T-helper 2 cell treated with Interferon-gamma antibody and Interleukin-4, amounts not matched to agents 100 ng/mL and 5 ng/mL, for 36 hours (primary cell): Measurements from ENCODE around the gene TSG101. TPM values are rescaled to one million over a fixed set of nuclear protein-coding genes. Genes with fewer than 3 reads are reported as not detected.

Source experiments
- intact Hi-C: fragments of 100-400 bp; cut with micrococcal nuclease; formaldehyde crosslinking; loops from one replicate; pipeline ENCODE4 v1.15.1; 2023
- total RNA-seq: library from RNA; stranded (reverse); gene quantifications from 2 replicates; pipeline ENCODE4 v1.2.3, GENCODE V29; 2022

The TSG101 gene
- 42.9 and 46.6 TPM in 2 replicates for total RNA-seq

- intact Hi-C loops = loop anchor here (1.0 to 10.0 kb wide), 9 partner anchors 62 to 514 kb away; partner anchors contain the start of genes GTF2H1, HPS5, SAA2 and SAAL1
Observed at GRCh38 chr11:18526521-18527296, at the start of gene TSG101. TSG101 (minus strand) TSS chr11:18526942; CDS start chr11:18526816, 126 bp downstream.

GRCh38 chr11:18575361-18575760 lies 48.6 kb upstream of the TSG101 start:
- intact Hi-C loops = no loop called here

- intact Hi-C loops = no loop called here
Observed at GRCh38 chr11:18567081-18567480, 40.3 kb upstream of the TSG101 start.

GRCh38 chr11:18566406-18566805 lies 39.7 kb upstream of the TSG101 start:
- intact Hi-C loops = no loop called here

GRCh38 chr11:18564149-18564548 lies 37.4 kb upstream of the TSG101 start:
- intact Hi-C loops = no loop called here

GRCh38 chr11:18563090-18563730 lies 36.5 kb upstream of the TSG101 start:
- intact Hi-C loops = no loop called here

- intact Hi-C loops = no loop called here
Observed at GRCh38 chr11:18548001-18548400, 21.3 kb upstream of the TSG101 start.

GRCh38 chr11:18540207-18541009 lies 13.7 kb upstream of the TSG101 start:
- intact Hi-C loops = loop anchor here (1.0 to 5.0 kb wide), 4 partner anchors 92 to 223 kb away; partner anchors contain the start of gene SPTY2D1

GRCh38 chr11:18536209-18536608 lies 9.5 kb upstream of the TSG101 start:
- intact Hi-C loops = no loop called here

GRCh38 chr11:18534245-18534644 lies 7.5 kb upstream of the TSG101 start:
- intact Hi-C loops = no loop called here

- intact Hi-C loops = no loop called here
Observed at GRCh38 chr11:18533365-18533764, 6.6 kb upstream of the TSG101 start.

GRCh38 chr11:18527512-18527911 lies 770 bp upstream of the TSG101 start:
- intact Hi-C loops = loop anchor here (1.0 to 10.0 kb wide), 6 partner anchors 61 to 421 kb away; partner anchors contain the start of genes GTF2H1, HPS5, SAA2 and SAAL1

- intact Hi-C loops = loop anchor here (1.0 to 10.0 kb wide), 8 partner anchors 63 to 514 kb away; partner anchors contain the start of genes SAA2, SAAL1, SPTY2D1 and UEVLD
Observed at GRCh38 chr11:18526130-18526520, 617 bp downstream of the TSG101 start.

GRCh38 chr11:18524248-18524647 lies 2.5 kb downstream of the TSG101 start:
- intact Hi-C loops = loop anchor here (10.0 kb wide), 1 partner anchor 279 kb away; the partner anchor contains the start of gene SAA2

GRCh38 chr11:18523084-18523483 lies 3.7 kb downstream of the TSG101 start:
- intact Hi-C loops = loop anchor here (10.0 kb wide), 1 partner anchor 278 kb away; the partner anchor contains the start of gene SAA2

GRCh38 chr11:18522388-18522787 lies 4.4 kb downstream of the TSG101 start:
- intact Hi-C loops = loop anchor here (10.0 kb wide), 1 partner anchor 278 kb away; the partner anchor contains the start of gene SAA2

GRCh38 chr11:18521122-18521521 lies 5.6 kb downstream of the TSG101 start:
- intact Hi-C loops = loop anchor here (10.0 kb wide), 1 partner anchor 276 kb away; the partner anchor contains the start of gene SAA2

GRCh38 chr11:18502352-18502751 lies 24.4 kb downstream of the TSG101 start:
- intact Hi-C loops = no loop called here

- intact Hi-C loops = no loop called here
Observed at GRCh38 chr11:18501629-18502028, 25.1 kb downstream of the TSG101 start.

- intact Hi-C loops = no loop called here
Observed at GRCh38 chr11:18498039-18498438, 28.7 kb downstream of the TSG101 start.

GRCh38 chr11:18495703-18496102 lies 31.0 kb downstream of the TSG101 start:
- intact Hi-C loops = no loop called here
